HG02610 (cell line): ENCODE measurements around the gene MAN1A1.

ENCODE experiments used
- ATAC-seq: cut with Tn5 transposase; IDR thresholded peaks from one replicate; pipeline ENCODE4 v1.9.1; 2021; ENCODE audit warnings: mild to moderate bottlenecking, moderate library complexity; ENCODE audit not compliant: unreplicated experiment

The MAN1A1 gene

DNA sequence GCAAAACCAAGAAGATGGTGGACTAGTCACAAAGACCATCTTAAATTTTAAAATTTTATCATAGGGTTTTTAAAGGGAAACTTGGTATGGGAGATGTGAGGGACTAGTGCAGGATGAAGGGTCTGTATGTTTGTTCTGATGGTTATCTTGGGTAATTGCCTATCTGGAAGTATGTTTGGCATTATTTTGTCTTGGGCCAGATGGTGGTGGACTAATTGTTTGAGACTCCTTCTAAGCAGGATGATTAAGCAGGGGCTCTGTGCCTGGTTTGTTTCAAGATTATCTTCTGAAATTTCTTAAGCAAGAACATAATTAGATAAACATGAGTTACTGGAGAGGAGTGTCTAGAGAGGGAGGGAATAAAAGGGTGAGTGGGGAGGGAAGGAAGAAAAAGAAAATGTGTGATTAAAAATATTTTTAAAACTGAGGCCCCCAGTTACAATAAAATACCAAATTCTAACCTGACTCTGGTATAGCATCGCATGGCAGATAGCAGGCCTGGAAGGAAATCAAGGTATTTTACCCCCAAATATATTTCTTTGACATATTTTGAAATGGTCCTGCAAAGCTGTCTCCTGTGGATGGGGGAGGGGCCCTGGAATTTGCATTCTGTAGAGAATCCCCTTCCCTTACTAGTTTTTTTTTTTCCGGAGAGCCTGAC, 221.2 kb downstream of the MAN1A1 start:
- ATAC-seq = no peak

DNA sequence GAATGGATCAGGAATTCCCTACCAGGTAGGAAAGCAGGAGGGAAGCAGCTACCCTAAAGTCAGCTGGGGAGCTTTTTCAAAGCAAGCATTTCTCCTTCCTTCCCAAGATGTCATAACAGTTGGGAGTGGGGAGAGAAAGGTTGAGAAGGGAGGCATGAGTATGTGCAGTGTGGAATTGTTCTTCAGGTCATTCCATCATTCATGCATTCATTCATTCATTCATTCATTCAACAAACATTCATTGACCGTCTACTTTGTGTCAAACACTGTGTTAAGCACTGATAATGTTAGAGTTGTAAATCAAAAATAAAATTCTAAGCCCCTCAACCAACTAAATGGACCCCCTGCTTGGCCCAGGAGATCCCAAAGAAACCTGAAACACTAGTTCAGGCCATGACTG, 221.9 kb downstream of the MAN1A1 start:
- no peak for ATAC-seq
